Tibial nerve (tissue), 4 donors: ENCODE results near the gene LRPAP1. TPM values are rescaled to one million over a fixed set of nuclear protein-coding genes. Genes with fewer than 3 reads are reported as not detected.
"Not testable (repeated sequence)": the region's sequence is repeated elsewhere in the genome, so short reads cannot be mapped to it uniquely, and the experiment has no call there.

Experiments
- DNase-seq, 2 donors: peaks; one replicate each; pipeline ENCODE4 v3.0.0-alpha.2; 2019; ENCODE audit warnings: low spot score in 2 of 2
- H3K27ac ChIP-seq, 4 donors: fragments of 200-600 bp; sonication (generic) in 3 of 4; one replicate each; pipeline ENCODE4 v1.5.1; 2017 to 2019; ENCODE audit warnings: mild to moderate bottlenecking in 1 of 4
- H3K27me3 ChIP-seq, 2 donors: fragments of 200-600 bp; sonication (generic) in 1 of 2; one replicate each; pipeline versions ENCODE4 v1.5.1 to v1.6.0; 2017 to 2019
- H3K36me3 ChIP-seq, 3 donors: fragments of 200-600 bp; sonication (generic); one replicate each; pipeline ENCODE4 v1.5.1; 2018 to 2019
- H3K4me1 ChIP-seq, 4 donors: fragments of 200-600 bp; sonication (generic) in 3 of 4; one replicate each; pipeline ENCODE4 v1.5.1; 2017 to 2019
- H3K4me3 ChIP-seq, 4 donors: fragments of 200-600 bp; sonication (generic) in 3 of 4; one replicate each; pipeline ENCODE4 v1.5.1; 2017 to 2019; ENCODE audit warnings: mild to moderate bottlenecking in 1 of 4, moderate library complexity in 1 of 4
- H3K9me3 ChIP-seq, 4 donors: fragments of 200-600 bp; sonication (generic) in 3 of 4; one replicate each; pipeline ENCODE4 v1.5.1; 2017 to 2019
- EP300 ChIP-seq, 2 donors: sonication (generic); formaldehyde crosslinking; IDR thresholded peaks; one replicate each; pipeline ENCODE4 v1.6.1; 2017; ENCODE audit warnings: antibody characterized with exemption in 2 of 2, mild to moderate bottlenecking in 1 of 2
- POLR2A ChIP-seq, 2 donors: fragments of 450-650 bp; IDR thresholded peaks; one replicate each; pipeline ENCODE4 v1.6.1; 2017; ENCODE audit warnings: antibody characterized with exemption in 2 of 2, mild to moderate bottlenecking in 2 of 2, moderate library complexity in 2 of 2
- WGBS, 2 donors: methylation state at CpG; one replicate each; pipeline ENCODE4 v1.1.5; 2018; 5-methylcytosine and 5-hydroxymethylcytosine counted together
- total RNA-seq, 4 donors: library from RNA; depleted of rRNA; stranded (reverse); fragments of >200 nt; gene quantifications; one replicate each; pipeline ENCODE4 v1.1.0, GENCODE V29; 2016
- TF ChIP-seq, protein P1 (sequence below), 5 experiments: fragments of 200-600 bp in 3 of 5; fragments of 450-650 bp in 2 of 5; sonication (generic) in 3 of 5; IDR thresholded peaks; one replicate each; pipeline ENCODE4 v1.5.1; 2016 to 2019; ENCODE audit warnings: antibody characterized with exemption in 5 of 5, mild to moderate bottlenecking in 3 of 5, moderate library complexity in 2 of 5

LRPAP1 gene
- total RNA-seq, 4 donors from 2014 or later = 68.1 to 169 (median 108) TPM

DNA sequence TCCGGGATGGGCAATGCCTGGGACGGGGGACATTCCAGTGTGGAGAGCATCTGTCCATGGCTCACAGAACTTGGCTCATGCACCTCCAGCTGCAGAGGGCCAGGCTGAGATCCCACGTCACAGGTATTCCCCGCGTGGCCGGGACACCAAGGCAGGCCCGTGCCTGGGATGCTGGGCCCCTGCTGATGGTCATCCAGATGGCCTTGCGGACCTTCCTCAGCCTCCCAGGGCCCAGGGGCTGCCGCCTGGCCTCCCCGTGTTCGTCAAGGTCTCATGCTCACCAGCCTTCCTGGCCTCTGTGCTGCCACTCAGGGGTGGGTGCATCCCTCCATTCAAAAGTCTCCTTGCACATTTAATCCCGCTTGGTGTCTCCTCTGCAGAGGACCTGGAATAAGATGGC, 40.9 kb upstream of the LRPAP1 start:
- WGBS, 2 donors = 83% methylated on average over 6 to 7 of the region's 12 CpGs
- TF ChIP-seq POLR2A (IDR thresholded peaks at IDR 0.05) = no peak
- TF ChIP-seq, protein P1, sequence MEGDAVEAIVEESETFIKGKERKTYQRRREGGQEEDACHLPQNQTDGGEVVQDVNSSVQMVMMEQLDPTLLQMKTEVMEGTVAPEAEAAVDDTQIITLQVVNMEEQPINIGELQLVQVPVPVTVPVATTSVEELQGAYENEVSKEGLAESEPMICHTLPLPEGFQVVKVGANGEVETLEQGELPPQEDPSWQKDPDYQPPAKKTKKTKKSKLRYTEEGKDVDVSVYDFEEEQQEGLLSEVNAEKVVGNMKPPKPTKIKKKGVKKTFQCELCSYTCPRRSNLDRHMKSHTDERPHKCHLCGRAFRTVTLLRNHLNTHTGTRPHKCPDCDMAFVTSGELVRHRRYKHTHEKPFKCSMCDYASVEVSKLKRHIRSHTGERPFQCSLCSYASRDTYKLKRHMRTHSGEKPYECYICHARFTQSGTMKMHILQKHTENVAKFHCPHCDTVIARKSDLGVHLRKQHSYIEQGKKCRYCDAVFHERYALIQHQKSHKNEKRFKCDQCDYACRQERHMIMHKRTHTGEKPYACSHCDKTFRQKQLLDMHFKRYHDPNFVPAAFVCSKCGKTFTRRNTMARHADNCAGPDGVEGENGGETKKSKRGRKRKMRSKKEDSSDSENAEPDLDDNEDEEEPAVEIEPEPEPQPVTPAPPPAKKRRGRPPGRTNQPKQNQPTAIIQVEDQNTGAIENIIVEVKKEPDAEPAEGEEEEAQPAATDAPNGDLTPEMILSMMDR (IDR thresholded peaks at IDR 0.05) = no peak
- TF ChIP-seq EP300 (IDR thresholded peaks at IDR 0.05) = no peak
- Histone ChIP-seq H3K27ac (no peak overlapping the region), H3K4me1 (no peaks in the 10 kb centered on the region), H3K9me3 (no peaks in the 10 kb centered on the region), H3K27me3 (no peaks in the 10 kb centered on the region), H3K4me3 (no peak overlapping the region), H3K36me3 (no peaks in the 10 kb centered on the region)
- no peak for DNase-seq

DNA sequence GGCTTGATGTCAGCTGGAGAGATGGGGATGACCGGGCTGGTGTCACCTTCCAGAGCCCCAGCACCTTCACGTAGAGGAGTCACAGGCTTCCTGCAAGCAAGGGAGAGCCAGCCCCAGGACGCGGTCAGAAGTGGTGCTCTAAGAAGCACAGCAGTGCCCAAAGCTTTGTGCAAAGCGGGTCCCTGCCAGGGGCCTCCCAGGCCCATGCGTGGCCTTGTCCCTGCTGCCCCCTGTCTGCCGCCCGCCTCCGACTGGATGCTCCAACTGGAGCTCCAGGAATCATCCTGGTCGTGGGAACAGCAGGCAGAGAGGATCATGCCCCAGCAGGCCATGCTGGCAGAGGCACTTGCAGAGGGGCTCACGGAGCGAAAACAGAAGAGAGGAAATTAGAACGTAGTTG, 40.1 kb upstream of the LRPAP1 start:
- 58 to 60% methylated on average over 10 to 13 of the region's 13 CpGs for WGBS, 2 donors
- H3K4me3 ChIP-seq = no peak overlapping the region
- no peaks in the 10 kb centered on the region for H3K27me3 ChIP-seq
- TF ChIP-seq, protein P1 (IDR thresholded peaks at IDR 0.05) = no peak
- TF ChIP-seq POLR2A (IDR thresholded peaks at IDR 0.05) = no peak
- no peak for TF ChIP-seq EP300 (IDR thresholded peaks at IDR 0.05)
- DNase-seq = no peak
- no peaks in the 10 kb centered on the region for H3K9me3 ChIP-seq
- H3K27ac ChIP-seq = no peak overlapping the region
- H3K4me1 ChIP-seq = no peaks in the 10 kb centered on the region
- no peaks in the 10 kb centered on the region for H3K36me3 ChIP-seq

DNA sequence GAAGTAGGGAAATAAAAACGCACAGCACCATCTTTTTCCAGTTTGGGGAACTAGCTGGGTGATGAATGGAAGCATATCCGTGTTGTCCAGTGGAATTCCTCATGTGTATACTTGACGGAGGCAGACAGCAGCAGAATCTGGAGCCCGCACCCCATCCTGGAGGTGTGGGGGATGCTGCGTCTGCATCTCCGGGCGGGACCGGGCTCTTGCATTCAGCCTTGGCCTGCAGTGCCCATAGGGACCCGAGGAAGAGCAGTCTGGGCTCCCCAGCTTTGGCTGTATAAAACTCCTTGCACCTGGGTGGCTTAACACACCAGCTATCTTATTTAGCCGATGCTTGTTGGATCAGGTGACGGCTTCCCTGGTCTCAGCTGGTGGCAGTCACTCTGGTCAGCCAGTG, 39.7 kb upstream of the LRPAP1 start:
- no peak for TF ChIP-seq EP300 (IDR thresholded peaks at IDR 0.05)
- no peak for TF ChIP-seq POLR2A (IDR thresholded peaks at IDR 0.05)
- TF ChIP-seq, protein P1 (IDR thresholded peaks at IDR 0.05) = no peak
- 81 to 86% methylated on average over 9 to 10 of the region's 11 CpGs for WGBS, 2 donors
- Histone ChIP-seq H3K27me3 (no peaks in the 10 kb centered on the region), H3K9me3 (no peaks in the 10 kb centered on the region), H3K4me1 (no peaks in the 10 kb centered on the region), H3K27ac (no peak overlapping the region), H3K36me3 (no peaks in the 10 kb centered on the region), H3K4me3 (no peak overlapping the region)
- no peak for DNase-seq

DNA sequence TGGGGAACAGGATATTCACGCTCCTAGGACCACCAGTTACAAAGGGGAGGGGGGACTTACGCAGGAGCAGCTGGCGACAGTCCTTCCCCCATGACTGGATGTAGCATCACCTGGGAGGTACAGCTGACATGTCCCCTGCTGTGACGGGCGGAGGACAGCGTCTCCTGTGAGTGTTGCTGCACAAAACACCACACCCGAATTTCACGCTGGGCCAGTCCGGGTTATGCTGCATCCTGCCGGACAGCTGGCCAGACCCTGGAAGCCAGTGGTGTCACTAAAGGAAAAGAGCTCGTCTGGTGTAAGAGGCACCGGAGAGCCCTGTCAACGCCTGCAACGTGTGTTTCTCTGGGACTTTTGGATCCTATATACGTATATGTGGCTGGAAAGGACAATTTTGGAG, 38.7 kb upstream of the LRPAP1 start:
- not testable (repeated sequence) for DNase-seq, H3K27ac ChIP-seq, H3K9me3 ChIP-seq, H3K4me1 ChIP-seq, H3K27me3 ChIP-seq, H3K36me3 ChIP-seq, H3K4me3 ChIP-seq
- WGBS, 2 donors = 62 to 65% methylated on average over 12 to 15 of the region's 15 CpGs

DNA sequence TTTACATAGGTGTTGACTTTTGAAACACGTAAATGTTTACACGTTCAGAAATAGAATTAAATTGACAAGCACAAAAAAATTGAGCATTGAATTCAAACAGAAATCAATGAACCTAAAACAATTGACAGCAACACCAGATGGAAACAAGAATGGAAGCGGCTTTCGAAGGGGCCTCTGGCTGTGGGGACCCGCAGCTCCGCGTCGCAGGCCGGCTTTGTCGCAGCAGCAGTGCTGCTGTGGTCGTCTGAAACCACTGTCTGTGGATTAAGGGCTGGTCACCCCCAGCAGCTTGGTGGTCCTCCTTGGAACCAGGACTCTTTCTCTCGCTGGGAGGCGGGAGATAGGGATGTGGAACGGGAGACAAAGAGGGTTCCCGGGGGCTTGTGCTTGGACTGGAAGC, 37.4 kb upstream of the LRPAP1 start:
- not testable (repeated sequence) for H3K9me3 ChIP-seq, H3K27me3 ChIP-seq, H3K27ac ChIP-seq, H3K4me3 ChIP-seq, H3K36me3 ChIP-seq, H3K4me1 ChIP-seq, DNase-seq
- WGBS, 2 donors = 81 to 87% methylated on average over 9 to 11 of the region's 15 CpGs

DNA sequence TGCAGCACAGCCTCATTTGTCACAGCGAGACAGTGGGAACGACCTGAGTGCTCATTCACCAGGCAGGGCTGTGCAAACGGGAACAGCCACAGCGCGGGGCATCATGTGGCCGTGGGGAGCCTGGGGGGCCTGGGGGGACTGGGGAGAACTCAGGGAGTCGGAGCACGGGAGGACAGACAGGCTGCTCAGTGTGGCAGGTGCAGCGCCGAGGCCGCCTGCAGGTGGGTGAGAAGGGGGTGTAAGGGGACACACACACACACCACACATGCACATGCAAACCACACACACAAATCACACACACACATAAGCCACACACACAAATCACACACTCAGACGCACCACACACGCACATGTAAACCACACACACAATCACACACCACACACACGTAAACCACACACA, 34.5 kb upstream of the LRPAP1 start:
- not testable (repeated sequence) for H3K27me3 ChIP-seq, DNase-seq, H3K4me3 ChIP-seq, H3K4me1 ChIP-seq, H3K9me3 ChIP-seq, H3K36me3 ChIP-seq, H3K27ac ChIP-seq
- WGBS, 2 donors = 57 to 65% methylated on average over 8 to 13 of the region's 14 CpGs

DNA sequence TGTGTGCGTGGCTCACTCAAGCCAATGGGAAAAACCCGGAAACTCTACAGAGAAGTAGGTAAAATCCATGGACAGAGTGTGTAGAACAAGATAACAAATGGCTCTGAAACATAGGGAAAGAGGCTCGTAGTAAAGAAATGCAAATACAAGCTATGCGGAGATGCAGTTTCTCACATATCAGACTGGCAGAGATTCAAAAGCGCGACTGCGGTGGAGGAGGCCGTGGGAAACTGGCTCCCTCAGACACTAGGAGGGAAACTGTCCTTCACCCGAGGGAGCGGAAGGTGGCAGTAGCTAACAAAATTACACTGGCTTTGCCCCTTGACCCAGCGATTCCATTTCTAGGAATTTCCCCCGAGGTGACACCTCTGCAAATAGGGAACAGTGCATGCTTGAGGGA, 34.1 kb upstream of the LRPAP1 start:
- DNase-seq, H3K4me3 ChIP-seq, H3K27ac ChIP-seq, H3K4me1 ChIP-seq, H3K9me3 ChIP-seq, H3K36me3 ChIP-seq, H3K27me3 ChIP-seq: not testable (repeated sequence)
- WGBS, 2 donors = 22 to 26% methylated on average over 10 of the region's 12 CpGs

DNA sequence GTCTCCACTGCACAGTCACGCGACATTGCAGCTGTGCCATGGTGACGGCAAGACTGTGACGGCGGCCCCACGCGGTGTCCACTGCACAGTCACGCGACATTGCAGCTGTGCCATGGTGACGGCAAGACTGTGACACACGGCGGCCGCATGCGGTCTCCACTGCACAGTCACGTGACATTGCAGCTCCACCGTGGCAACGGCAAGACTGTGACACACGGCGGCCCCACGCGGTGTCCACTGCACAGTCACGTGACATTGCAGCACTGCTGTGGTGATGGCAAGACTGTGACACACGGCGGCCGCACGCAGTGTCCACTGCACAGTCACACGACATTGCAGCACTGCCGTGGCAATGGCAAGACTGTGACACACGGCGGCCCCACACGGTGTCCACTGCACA, 32.7 kb upstream of the LRPAP1 start:
- DNase-seq = not testable (repeated sequence)
- 93 to 98% methylated on average over 11 to 26 of the region's 31 CpGs for WGBS, 2 donors

More for the DNA sequence above, 32.7 kb upstream of the LRPAP1 start:
- H3K4me3 ChIP-seq, H3K27me3 ChIP-seq, H3K36me3 ChIP-seq, H3K4me1 ChIP-seq, H3K27ac ChIP-seq, H3K9me3 ChIP-seq: not testable (repeated sequence)
